SU-DHL-6 (cell line): ENCODE measurements around the gene TMEM131L.
A peak's percentile ranks its signal among the peaks of the same experiment; 100 is the strongest.

Source experiments
- H2AFZ ChIP-seq: fragments of 200-600 bp; sonication (generic); 2 replicates; pipeline ENCODE4 v1.6.1; 2014; ENCODE audit warnings: low read depth, mild to moderate bottlenecking, moderate library complexity, mixed read lengths, antibody characterized with exemption, low read length; ENCODE audit not compliant: severe bottlenecking
- H3F3A ChIP-seq: fragments of 200-600 bp; shearing (Covaris generic); 2 replicates; pipeline ENCODE4 v1.6.0; 2016; ENCODE audit warnings: antibody characterized with exemption, mild to moderate bottlenecking; ENCODE audit not compliant: insufficient read depth
- H3K27ac ChIP-seq: fragments of 200-600 bp; sonication (generic); 2 replicates; pipeline ENCODE4 v1.5.1; 2016; ENCODE audit warnings: low read depth, mild to moderate bottlenecking, low read length, moderate library complexity, mixed read lengths
- H3K27me3 ChIP-seq: fragments of 200-600 bp; sonication (generic), shearing (Covaris generic); 2 replicates; pipeline ENCODE4 v1.6.0; 2014; ENCODE audit warnings: mild to moderate bottlenecking, low read length
- H3K36me3 ChIP-seq: fragments of 200-600 bp; sonication (generic); 2 replicates; pipeline ENCODE4 v1.6.1; 2014; ENCODE audit warnings: mild to moderate bottlenecking, low read length, mixed read lengths
- H3K4me2 ChIP-seq: fragments of 300-600, 200-600 bp; shearing (Covaris generic), sonication (generic); 2 replicates; pipeline ENCODE4 v1.6.0; 2014; ENCODE audit warnings: low read length, low read depth, mild to moderate bottlenecking; ENCODE audit not compliant: poor library complexity, severe bottlenecking
- H3K4me3 ChIP-seq: fragments of 200-600 bp; sonication (generic); 2 replicates; pipeline ENCODE4 v1.5.1; 2014; ENCODE audit warnings: antibody characterized with exemption, low read length, mild to moderate bottlenecking, mixed read lengths; ENCODE audit not compliant: insufficient read depth, poor library complexity, severe bottlenecking
- H3K79me2 ChIP-seq: fragments of 200-600 bp; sonication (generic); 2 replicates; pipeline ENCODE4 v1.6.1; 2014; ENCODE audit warnings: mild to moderate bottlenecking, low read length, moderate library complexity; ENCODE audit not compliant: insufficient read depth
- H3K9ac ChIP-seq: fragments of 200-600 bp; sonication (generic); 2 replicates; pipeline ENCODE4 v1.7.0; 2014; ENCODE audit warnings: mild to moderate bottlenecking, low read length
- H3K9me2 ChIP-seq: fragments of 200-600 bp; sonication (generic); replicated peaks from 2 replicates; pipeline ENCODE4 v1.6.1; 2014; ENCODE audit warnings: low read length; ENCODE audit not compliant: insufficient read depth
- H3K9me3 ChIP-seq: fragments of 200-600 bp; sonication (generic); 2 replicates; pipeline ENCODE4 v1.6.1; 2014; ENCODE audit warnings: low read length, mixed read lengths; ENCODE audit not compliant: insufficient read depth
- H4K20me1 ChIP-seq: fragments of 200-600 bp; sonication (generic); 2 replicates; pipeline ENCODE4 v1.6.1; 2014; ENCODE audit warnings: low read depth, mild to moderate bottlenecking, antibody characterized with exemption, low read length, moderate library complexity, mixed read lengths
- EZH2phosphoT487 ChIP-seq: fragments of 200-600 bp; sonication (generic), shearing (Covaris generic); conservative IDR thresholded peaks from 2 replicates; pipeline ENCODE4 v1.6.1; 2018; ENCODE audit warnings: mild to moderate bottlenecking, antibody characterized with exemption, low read length, moderate library complexity, mixed read lengths
- TF ChIP-seq, protein P1 (sequence below): fragments of 200-600 bp; sonication (generic); IDR thresholded peaks from one replicate; pipeline ENCODE4 v1.5.1; 2017; ENCODE audit warnings: antibody characterized with exemption, mild to moderate bottlenecking, low read length, moderate library complexity; ENCODE audit not compliant: insufficient read depth, poor library complexity, severe bottlenecking

Gene TMEM131L

DNA sequence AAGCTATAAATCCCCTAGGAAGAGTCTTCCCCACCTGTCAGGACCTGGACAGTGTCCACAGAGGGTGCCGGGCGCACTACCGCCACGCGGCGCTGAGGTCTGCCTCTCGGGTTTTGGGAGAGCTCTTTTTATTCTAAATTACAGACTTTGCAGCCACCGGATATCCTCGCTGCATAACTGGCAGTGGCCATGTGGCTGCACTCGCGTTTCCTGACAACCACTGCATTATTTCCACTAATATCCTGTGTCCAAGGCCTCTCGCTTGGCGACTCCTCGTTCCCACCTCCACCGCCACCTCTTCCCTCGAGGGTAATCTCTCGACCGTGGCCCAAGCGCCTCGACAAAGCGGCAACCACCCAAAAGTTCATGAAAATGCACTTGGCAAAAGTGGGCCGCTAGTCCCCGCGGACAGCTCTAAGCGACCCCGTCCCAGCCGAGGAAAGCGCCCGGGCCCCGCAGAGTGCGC, 512 bp upstream of the TMEM131L start:
- Histone ChIP-seq H3F3A (peaks cover 56% of the 10 kb centered on the region), H3K9me2 (no peaks in the 10 kb centered on the region), H3K79me2 (peaks cover 41% of the 10 kb centered on the region), H3K27me3 (no peaks in the 10 kb centered on the region), H4K20me1 (peaks cover 23% of the 10 kb centered on the region), H3K36me3 (peaks cover 24% of the 10 kb centered on the region; the same call in 1 of the 2 replicates), H3K4me3 (peak overlapping the region; percentile 66), H3K9ac (peak overlapping the region; percentile 98), H3K4me2 (peak overlapping the region; percentile 88), H2AFZ (peak overlapping the region; percentile 72), H3K27ac (peak overlapping the region; percentile 86), H3K9me3 (no peaks in the 10 kb centered on the region)
- TF ChIP-seq EZH2phosphoT487: no peak
- TF ChIP-seq, protein P1, sequence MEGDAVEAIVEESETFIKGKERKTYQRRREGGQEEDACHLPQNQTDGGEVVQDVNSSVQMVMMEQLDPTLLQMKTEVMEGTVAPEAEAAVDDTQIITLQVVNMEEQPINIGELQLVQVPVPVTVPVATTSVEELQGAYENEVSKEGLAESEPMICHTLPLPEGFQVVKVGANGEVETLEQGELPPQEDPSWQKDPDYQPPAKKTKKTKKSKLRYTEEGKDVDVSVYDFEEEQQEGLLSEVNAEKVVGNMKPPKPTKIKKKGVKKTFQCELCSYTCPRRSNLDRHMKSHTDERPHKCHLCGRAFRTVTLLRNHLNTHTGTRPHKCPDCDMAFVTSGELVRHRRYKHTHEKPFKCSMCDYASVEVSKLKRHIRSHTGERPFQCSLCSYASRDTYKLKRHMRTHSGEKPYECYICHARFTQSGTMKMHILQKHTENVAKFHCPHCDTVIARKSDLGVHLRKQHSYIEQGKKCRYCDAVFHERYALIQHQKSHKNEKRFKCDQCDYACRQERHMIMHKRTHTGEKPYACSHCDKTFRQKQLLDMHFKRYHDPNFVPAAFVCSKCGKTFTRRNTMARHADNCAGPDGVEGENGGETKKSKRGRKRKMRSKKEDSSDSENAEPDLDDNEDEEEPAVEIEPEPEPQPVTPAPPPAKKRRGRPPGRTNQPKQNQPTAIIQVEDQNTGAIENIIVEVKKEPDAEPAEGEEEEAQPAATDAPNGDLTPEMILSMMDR: no peak

DNA sequence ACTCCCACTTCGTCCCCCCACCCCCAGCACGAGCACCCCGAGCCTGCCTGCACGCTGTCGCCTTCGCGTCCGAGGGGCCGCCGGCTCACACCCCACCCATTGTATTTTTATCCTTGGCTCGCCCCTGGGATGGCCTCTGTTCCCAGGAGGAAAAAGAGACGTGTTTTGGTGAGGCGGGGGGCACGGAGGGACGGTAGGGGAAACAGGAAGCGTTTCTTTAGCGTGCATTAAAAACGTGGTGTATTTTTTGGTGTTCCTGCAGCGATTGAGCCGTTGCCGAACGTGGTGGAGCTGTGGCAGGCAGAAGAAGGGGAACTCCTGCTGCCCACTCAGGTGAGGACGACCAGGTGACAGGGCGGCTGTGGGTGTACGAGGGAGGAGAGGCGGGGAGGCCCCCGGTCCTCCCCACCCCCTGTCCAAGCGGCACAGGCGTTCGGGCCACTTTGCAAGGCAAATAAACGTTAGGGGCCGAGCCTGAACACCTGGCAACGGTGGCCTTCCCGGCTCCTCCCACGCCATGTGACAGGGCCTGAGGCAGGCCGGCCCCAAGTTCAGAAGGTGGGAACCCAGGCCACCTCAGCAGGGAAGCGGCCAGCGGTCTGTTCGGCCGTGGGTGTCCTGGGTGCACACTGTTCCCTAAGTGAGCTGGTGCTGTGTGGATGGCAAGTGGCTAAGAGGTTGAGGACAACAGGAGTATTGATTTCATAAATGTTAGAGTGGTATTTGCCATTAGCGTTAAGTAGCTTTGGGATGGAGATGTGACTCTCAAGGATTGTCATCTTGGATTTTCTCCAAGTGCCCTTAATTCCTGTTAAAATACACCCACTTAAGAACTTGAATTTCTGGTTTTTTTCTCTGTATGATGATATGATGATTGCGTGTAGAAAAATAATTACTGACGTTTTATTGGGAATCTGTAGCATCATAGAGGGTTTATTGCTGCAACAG, 1.1 kb downstream of the TMEM131L start:
- Histone ChIP-seq H4K20me1 (peaks cover 32% of the 10 kb centered on the region), H3K27ac (peak overlapping the region; percentile 95), H3K27me3 (no peaks in the 10 kb centered on the region), H3K9ac (peak overlapping the region; percentile 98), H3F3A (peaks cover 65% of the 10 kb centered on the region), H3K9me2 (no peaks in the 10 kb centered on the region), H3K79me2 (peaks cover 57% of the 10 kb centered on the region), H3K9me3 (no peaks in the 10 kb centered on the region), H3K4me2 (peak overlapping the region; percentile 99), H2AFZ (no peak overlapping the region), H3K4me3 (peak overlapping the region; percentile 87), H3K36me3 (peaks cover 29% of the 10 kb centered on the region; the same call in 1 of the 2 replicates)
- TF ChIP-seq, protein P1: no peak
- no peak for TF ChIP-seq EZH2phosphoT487

DNA sequence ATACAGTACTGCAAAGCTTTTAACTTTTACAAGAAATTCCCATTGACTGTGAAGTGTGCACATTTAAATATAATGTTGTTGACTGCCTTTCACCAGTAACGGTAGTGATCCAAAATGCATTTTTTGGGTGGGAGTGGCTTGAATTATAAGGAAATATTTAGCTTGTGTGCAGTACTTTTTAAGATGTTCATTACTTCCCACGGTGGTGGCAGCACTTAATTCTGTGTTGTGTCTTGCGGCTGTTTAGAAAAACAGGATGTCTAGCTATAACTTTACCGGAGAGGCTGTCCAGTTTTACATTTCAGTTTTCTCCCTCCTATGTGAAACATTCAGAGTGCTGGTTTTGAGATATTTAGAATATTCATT, 1.7 kb downstream of the TMEM131L start:
- H3K9me3 ChIP-seq: no peaks in the 10 kb centered on the region
- no peaks in the 10 kb centered on the region for H3K9me2 ChIP-seq
- peak overlapping the region; percentile 98 for H3K9ac ChIP-seq
- peak overlapping the region; percentile 95 for H3K27ac ChIP-seq
- H3K36me3 ChIP-seq: peaks cover 33% of the 10 kb centered on the region; the same call in 1 of the 2 replicates
- peak overlapping the region; percentile 62 for H3K4me3 ChIP-seq
- peaks cover 38% of the 10 kb centered on the region for H4K20me1 ChIP-seq
- no peak for TF ChIP-seq EZH2phosphoT487
- TF ChIP-seq, protein P1: peak; percentile 11
- peaks cover 70% of the 10 kb centered on the region for H3F3A ChIP-seq
- peaks cover 64% of the 10 kb centered on the region for H3K79me2 ChIP-seq
- H3K27me3 ChIP-seq: no peaks in the 10 kb centered on the region
- no peak overlapping the region for H2AFZ ChIP-seq
- H3K4me2 ChIP-seq: peak overlapping the region; percentile 99
